NCI-H524 treated with DMSO at 0.1 percent for 48 hours (cell line): ENCODE measurements around the gene EVA1C.
"Not testable (repeated sequence)": the region's sequence is repeated elsewhere in the genome, so short reads cannot be mapped to it uniquely, and the experiment has no call there.

Experiments used
- DNase-seq: peaks from one replicate; lab custom pipeline; 2025; lab: John Stamatoyannopoulos, UW

The EVA1C gene

GRCh38 chr21:32462564-32462963 is 50.1 kb downstream of the EVA1C start:
- DNase-seq: not testable (repeated sequence)

GRCh38 chr21:32463367-32463766 is 50.9 kb downstream of the EVA1C start:
- no peak for DNase-seq

DNA sequence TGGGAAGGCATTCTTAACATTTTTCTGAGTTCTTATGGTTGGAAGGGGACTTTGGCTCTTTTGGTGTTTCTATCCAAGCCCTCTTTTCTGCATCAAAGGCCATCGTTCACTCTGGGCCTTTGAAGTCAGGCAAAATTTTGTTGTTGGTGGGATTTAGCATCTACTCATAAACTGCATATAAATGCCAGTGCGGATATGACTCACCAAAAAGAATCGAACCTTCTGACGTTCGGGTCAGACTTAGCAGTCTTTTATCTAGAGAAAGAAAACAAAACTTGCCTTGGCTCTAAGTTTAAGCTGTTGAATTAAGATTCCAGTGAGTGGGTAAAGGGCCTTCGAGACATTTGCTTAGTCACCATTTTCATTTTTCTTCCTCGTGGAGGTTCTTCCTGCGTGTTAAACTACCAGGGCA is 51.4 kb downstream of the EVA1C start:
- DNase-seq: no peak

DNA sequence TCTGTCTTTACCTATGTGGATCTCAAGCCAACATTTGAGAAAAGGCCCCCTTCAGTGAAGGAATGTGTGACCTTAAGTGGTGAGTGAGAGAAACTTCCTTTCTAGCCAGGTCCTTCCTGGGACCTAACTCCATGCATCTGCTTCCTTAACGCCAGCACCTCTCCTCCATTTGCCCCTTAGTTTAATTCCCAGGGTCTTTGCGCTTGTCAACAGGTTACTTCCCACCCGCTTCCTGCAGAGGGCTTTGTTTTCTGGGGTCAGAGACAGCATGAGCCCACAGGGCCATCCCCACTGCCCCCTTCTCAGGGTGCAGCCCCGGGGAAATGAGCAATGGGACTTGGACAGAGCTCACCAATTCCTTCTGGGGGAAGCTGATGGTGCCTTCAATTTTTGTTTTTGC is 54.8 kb downstream of the EVA1C start:
- DNase-seq: no peak

DNA sequence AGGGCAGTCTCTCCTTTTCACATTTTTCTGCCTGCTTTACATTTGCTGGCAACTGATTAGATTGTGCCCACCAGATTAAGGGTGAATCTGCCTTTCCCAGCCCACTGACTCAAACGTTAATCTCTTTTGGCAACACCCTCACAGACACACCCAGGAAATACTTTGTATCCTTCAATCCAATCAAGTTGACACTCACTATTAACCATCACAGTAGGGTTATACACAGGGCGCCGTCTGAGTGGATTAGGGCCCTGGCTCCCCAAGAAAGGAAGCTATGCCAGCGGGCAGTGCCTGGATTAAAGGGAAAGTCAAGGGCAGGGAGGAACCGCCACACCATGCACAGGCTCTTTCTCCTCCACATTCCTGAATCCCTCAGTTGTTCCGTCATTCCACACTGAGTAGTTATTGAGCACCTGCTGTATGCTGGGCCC is 56.2 kb downstream of the EVA1C start:
- no peak for DNase-seq

DNA sequence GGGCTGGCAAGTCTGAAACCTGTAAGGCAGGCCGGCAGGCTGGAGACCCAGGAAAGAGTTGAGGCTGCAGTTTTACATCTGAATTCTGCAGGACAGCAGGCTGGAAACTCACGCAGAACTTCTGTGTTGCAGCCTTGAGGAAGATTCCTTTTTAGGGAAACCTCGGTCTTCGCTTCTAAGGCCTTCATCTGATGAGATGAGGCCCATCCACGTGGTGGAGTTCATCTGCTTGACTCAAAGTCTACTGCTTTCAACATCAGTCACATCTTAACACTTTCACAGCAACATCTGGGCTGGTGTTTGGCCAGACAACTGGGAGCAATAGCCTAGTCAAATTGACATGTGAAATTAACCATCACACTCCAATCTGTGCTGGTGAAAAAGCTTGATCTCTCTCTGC is 57.1 kb downstream of the EVA1C start:
- DNase-seq: no peak

GRCh38 chr21:32470206-32470605 is 57.7 kb downstream of the EVA1C start:
- DNase-seq: no peak

GRCh38 chr21:32472890-32473765 is 60.6 kb downstream of the EVA1C start:
- no peak for DNase-seq

DNA sequence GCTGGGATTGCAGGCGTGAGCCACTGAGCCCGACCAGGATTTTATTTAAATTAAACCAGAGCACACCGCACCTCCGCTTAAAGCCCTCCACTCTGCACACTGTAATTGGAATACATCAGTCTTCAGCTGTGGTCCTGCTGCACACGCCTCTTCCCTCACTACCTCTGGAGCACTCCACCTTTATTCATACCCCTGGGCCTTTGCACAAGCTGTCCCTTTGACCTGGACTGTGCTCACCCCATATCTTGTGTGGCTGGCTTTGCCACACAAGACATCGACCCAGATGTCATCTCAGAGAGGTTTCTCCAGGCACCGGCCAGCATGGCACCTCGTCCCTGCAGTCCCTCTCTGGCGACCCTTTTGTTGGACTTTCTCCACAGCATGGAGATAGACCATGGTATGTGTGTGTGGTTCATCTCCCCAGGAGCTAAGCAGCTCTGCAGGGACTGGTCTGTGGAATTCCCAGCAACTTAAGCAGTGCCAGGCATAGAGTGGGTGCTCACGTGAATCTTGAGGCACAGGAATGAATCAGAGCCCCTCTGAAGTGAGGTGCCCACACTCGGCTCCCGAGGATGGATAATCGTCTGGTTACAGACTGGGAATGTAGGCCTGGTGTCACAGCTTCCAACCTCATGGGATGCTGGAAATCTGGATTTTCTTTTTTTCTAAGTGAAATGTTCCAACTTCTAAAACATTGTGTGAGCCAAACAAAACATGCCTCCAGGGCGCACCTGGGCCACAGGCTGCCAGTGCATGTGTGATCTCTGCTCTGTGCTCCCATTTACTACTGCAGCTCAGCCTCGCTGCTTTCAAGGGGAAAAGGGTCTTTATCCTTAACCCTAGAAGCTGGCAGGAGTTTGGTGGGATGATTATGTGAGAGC is 61.9 kb downstream of the EVA1C start:
- DNase-seq: no peak

DNA sequence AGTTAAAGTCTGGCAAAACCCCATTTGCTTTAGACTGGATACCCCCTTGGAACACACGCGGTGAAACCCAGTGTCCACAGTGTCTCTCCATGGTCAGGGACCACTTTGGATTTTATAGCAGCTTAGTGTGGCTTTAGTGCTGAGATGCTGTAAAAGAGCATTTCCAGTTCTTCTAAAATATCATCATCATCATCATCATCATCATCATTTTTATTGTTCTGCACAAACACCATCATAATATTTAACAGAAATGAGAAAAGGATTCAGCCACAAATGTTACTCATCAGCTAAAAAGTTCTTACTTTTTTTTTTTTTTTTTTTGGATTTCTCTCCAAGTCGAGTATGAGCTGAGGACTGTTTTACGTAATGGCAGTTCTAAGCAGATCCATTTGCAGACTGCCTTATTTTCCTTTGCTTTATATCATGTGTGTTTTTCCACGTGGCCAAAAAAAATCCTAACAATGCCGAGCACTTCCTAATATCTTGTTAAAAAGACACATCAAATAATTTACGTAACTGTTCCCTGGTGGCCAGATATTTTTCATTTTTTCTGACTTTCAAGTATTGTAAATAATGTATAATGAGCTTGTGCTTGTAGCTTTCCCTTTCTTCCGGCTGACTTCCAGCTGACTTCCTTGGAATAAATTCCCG is 62.8 kb downstream of the EVA1C start:
- DNase-seq: no peak

DNA sequence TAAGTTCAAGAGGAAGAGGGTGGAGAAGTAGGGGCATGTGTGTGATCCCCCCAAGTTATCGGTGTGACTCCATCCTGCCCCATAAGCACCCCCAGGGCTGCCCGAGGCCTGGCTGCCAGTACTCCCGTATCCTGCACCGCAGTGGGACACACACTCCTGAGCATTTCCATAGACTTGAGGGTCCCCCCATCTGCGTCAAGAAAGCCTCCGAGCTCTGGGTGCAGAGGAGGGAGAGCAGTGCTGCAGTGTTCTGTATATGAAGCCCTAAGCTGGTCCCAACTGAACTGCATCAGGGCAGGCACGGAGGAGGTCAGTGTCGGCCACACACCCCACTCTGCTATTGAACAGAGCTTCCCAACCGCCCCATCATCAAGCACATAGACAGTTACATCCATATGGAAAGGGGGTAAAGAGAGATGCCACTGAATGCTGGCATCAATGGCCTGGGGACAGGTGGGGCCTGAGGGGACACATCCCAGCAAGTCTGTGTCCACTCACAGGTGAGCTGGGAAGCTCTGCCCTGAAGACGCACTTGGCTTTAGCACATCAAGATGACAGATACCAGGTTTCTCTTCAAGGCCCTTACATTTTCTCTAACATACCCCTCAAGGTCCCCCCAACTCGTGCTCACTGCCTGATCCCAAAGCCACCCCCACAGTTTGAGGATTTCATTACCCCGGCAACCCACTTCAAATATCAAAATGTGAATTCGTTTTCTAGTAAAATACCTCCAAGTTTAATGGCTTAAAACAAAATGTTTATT is 64.3 kb downstream of the EVA1C start:
- DNase-seq: no peak

- DNase-seq: no peak
Observed at GRCh38 chr21:32477424-32477745, 64.9 kb downstream of the EVA1C start.

GRCh38 chr21:32481875-32482408 is 69.4 kb downstream of the EVA1C start:
- no peak for DNase-seq

DNA sequence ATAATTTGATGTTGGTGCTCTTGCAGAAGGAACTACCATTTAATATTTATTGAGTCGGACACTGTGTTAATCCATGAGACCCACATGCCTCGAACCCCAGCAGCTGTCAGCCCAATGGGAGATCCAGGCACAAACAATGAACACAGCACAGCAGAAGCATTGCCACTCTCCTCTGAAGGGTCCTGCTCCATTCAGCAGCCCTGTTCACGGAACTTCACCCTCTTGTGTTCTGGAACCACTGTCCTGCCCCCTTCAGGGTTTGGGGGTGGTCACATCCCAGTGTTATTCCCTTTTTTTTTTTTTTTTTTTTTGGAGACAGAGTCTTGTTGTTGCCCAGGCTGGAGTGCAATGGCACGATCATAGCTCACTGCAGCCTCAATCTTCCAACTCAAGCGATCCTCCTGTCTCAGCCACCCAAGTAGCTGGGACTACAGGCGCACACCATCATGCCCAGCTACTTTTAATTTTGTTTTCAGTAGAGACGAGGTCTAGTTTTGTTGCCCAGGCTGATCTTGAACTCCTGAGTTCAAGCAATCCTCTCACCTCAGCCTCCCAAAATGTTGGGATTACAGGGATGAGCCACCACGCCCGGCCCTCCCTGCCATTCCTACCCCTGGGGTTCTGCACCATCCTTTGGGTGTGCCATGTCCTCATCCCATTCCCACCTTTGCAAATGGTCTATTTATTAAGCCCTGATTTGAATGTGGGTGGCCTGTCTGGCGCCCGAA is 70.2 kb downstream of the EVA1C start:
- no peak for DNase-seq

GRCh38 chr21:32483293-32483595 is 70.7 kb downstream of the EVA1C start:
- DNase-seq: no peak

DNA sequence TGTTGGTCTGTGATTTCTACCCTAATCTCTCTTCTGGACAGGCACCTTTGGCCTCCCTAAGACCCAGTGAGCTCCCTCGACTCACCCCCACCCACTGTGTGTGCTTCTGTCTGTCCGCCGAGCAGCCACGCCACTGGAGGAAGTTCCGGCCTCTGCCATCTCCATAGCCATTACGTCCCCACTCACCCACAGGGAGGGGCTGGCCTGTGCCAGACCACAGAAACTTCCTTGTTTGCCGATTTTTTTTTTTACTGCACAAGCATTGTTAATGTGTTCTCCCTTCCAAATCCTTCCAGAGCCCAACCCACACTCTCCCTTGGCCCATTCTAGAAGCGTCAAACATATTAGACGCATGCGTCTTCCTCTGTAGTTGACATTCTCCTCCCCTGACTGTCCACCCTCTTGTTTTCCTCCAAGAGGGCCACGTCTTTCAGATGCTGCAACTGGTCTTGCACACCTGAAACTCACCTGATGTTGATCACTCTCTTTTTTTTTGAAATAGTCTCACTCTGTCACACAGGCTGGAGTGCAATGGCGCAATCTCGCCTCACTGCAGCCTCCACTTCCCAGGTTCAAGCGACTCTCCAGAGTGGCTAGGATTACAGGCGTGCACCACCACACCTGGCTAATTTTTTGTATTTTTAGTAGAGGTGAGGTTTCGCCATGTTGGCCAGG is 72.3 kb downstream of the EVA1C start:
- no peak for DNase-seq

GRCh38 chr21:32492376-32492775 is 79.9 kb downstream of the EVA1C start:
- DNase-seq: no peak

DNA sequence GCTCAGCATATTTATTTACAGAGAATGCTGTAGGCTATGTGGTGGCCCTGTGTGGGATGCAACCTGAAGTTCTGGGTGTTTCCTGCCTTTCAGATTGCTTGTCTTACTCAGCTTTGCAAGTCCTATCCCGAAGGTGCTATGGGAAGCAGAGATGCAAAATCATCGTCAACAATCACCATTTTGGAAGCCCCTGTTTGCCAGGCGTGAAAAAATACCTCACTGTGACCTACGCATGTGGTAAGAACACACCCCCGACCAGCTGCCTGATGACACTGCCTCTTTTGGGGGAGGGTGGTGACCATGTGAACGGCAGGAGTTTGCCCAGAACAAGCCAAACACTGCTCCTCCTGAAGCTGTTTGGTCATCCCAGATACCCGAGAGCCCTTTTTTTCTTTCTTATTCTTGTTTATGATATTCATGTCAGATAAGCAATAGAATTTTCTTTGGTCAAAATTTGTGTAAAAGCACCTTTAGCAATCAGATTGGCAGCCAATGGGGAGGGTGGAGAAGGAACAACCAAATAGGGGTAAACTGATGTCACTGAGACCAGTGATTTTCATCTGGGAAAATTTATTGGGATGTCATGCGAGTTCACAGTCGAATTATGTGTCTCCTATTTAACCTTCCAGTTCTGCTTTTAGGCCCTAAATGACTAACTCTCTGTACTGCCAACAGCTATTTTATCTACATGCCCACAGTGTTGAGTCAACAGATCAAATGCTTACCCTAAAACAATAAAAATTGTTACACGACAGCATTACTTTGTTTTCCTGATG is 82.6 kb downstream of the EVA1C start:
- no peak for DNase-seq

- DNase-seq: no peak
Observed at GRCh38 chr21:32496568-32496967, 84.1 kb downstream of the EVA1C start.
